Measurements from ENCODE around the gene SAE1.
A peak's percentile ranks its signal among the peaks of the same experiment; 100 is the strongest.

SAE1 gene

DNA sequence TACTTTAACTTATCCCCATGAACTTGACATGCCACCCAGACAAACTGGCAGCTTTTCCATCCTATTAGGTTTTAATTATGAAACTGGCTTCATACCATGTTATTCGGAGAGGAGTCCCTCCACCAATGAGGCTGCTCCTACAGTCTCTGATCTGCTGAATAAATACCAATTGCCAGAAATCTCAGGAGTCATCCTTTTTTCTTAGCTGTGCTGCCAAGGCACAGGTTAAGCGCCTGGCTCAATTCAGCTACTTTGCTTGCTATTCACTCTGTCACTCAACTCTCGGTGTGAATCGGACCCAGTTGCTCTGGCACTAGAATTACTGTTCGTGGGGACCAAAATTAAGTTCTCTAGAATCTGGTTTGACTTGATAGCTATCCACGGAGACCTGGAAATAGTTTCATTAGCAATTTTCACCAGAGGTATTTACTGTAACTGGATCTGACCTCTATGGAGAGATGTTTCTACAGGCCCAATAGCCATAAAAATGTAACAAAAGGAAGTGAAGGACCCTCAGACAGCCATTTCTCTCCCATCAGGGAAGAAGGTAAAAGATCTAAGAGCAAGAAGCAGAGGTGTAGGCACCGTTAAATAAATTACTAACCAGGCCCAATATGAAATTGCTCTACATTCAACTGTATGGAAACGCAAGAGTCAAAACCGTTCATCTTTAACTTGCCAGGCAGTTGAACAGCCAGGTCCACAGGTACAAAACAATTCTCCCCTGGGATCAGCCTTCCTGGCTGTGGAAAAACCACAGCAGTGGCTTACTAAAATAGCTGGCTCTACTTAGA is 22.5 kb upstream of the SAE1 start:
- H3K4me3 ChIP-seq (ENCODE audit: low read length), result no peak overlapping the region
- H3K27me3 ChIP-seq (ENCODE audit: control insufficient read depth, insufficient read depth, low read length), result no peaks in the 10 kb centered on the region
- peaks cover 5% of the 10 kb centered on the region for H3K36me3 ChIP-seq (ENCODE audit: control insufficient read depth, insufficient read depth, low read length)
- H3K9me3 ChIP-seq (ENCODE audit: control insufficient read depth, low read length), result no peaks in the 10 kb centered on the region
- peak overlapping the region; percentile 42 for H3K9ac ChIP-seq (ENCODE audit: low read length)
- H3K4me1 ChIP-seq (ENCODE audit: control insufficient read depth, insufficient read depth, low read length), result peaks cover 49% of the 10 kb centered on the region

DNA sequence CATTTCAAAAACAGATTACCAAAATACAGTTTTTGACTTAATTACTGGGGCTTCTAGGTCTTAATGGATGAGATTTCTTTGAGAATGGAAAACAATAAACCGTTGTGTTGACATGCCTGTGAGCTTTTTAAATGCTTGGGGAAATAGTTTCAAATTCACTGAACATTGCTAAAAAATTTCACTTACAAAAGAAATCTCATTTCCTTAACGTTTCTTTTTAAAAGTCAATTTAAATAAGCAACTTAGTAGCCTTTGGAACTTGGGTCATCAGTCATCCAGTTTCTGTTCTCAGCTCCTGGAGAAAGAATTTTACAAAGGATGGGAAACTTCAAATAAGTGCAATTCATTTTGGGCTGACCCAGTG is 21.5 kb upstream of the SAE1 start:
- peak overlapping the region; percentile 100 for H3K9ac ChIP-seq (ENCODE audit: low read length)
- peaks cover 55% of the 10 kb centered on the region for H3K4me1 ChIP-seq (ENCODE audit: control insufficient read depth, insufficient read depth, low read length)
- no peaks in the 10 kb centered on the region for H3K27me3 ChIP-seq (ENCODE audit: control insufficient read depth, insufficient read depth, low read length)
- H3K9me3 ChIP-seq (ENCODE audit: control insufficient read depth, low read length), result no peaks in the 10 kb centered on the region
- H3K4me3 ChIP-seq (ENCODE audit: low read length), result no peak overlapping the region
- H3K36me3 ChIP-seq (ENCODE audit: control insufficient read depth, insufficient read depth, low read length), result peaks cover 5% of the 10 kb centered on the region

DNA sequence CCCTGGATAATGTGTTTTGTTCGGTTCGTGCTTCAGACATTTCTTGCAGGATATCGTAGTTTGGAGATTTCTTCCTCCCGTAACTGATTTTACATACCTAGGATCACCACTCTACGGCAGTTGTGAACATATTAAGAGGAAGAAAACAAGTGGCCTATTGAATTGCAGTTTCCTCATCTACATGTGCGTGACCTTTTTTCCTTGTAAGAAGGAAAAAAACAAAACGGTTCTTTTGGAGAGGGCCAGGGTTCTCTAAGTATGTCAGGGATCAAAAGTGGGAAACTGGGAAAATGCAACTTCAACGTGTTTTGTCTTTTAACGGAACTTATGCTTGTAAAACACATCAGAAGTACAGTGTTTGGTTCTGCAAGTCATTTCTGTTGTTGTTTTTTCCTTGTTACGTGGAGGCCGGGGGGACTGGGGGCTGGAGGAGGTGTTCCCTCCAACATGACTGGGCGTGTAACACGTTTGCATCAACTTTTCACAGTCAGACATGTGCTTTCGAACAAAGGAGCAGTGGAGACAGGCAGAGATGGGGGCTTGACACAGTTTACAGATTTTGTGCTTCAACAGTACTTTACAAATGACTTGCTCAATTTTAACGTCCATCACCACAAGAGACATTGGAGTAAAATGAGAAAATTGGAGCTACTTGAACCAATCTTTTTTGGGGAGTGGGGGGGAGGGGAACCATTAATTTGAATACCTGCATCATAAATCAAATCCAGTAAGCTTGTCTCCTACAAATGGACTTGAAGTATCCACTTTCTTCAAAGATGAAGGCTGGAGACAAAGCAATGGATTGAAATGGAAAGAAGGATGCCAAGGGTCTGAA is 20.9 kb upstream of the SAE1 start:
- H3K36me3 ChIP-seq (ENCODE audit: control insufficient read depth, insufficient read depth, low read length), result peaks cover 5% of the 10 kb centered on the region
- no peaks in the 10 kb centered on the region for H3K9me3 ChIP-seq (ENCODE audit: control insufficient read depth, low read length)
- peak overlapping the region; percentile 99 for H3K4me3 ChIP-seq (ENCODE audit: low read length)
- peaks cover 60% of the 10 kb centered on the region for H3K4me1 ChIP-seq (ENCODE audit: control insufficient read depth, insufficient read depth, low read length)
- H3K27me3 ChIP-seq (ENCODE audit: control insufficient read depth, insufficient read depth, low read length), result no peaks in the 10 kb centered on the region
- peak overlapping the region; percentile 100 for H3K9ac ChIP-seq (ENCODE audit: low read length)

DNA sequence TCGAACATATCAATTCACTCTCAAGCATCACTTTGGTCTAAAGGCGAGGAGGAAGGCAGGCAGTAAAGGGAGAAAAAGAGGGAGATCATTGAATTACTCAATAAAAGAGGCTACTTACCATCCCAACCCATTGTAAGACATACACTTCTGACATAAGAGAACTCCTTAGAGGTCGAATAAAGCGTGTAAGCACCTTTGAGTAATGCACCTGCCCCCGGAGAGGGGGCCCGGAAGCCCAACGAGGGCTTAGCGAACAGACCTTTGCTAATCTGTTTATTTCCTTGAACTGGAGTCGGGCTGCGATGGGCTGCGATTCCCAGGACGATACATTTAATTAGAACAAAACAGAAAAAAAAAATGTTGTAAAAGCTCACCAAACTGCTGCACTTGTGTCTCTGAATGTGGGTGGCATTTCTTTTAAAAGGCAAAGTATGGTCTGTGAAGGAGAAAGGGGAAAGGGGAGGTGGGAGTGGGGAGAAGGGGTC is 20.1 kb upstream of the SAE1 start:
- peak overlapping the region; percentile 99 for H3K4me3 ChIP-seq (ENCODE audit: low read length)
- H3K9ac ChIP-seq (ENCODE audit: low read length), result peak overlapping the region; percentile 100
- peaks cover 5% of the 10 kb centered on the region for H3K36me3 ChIP-seq (ENCODE audit: control insufficient read depth, insufficient read depth, low read length)
- no peaks in the 10 kb centered on the region for H3K9me3 ChIP-seq (ENCODE audit: control insufficient read depth, low read length)
- H3K4me1 ChIP-seq (ENCODE audit: control insufficient read depth, insufficient read depth, low read length), result peaks cover 52% of the 10 kb centered on the region
- no peaks in the 10 kb centered on the region for H3K27me3 ChIP-seq (ENCODE audit: control insufficient read depth, insufficient read depth, low read length)

DNA sequence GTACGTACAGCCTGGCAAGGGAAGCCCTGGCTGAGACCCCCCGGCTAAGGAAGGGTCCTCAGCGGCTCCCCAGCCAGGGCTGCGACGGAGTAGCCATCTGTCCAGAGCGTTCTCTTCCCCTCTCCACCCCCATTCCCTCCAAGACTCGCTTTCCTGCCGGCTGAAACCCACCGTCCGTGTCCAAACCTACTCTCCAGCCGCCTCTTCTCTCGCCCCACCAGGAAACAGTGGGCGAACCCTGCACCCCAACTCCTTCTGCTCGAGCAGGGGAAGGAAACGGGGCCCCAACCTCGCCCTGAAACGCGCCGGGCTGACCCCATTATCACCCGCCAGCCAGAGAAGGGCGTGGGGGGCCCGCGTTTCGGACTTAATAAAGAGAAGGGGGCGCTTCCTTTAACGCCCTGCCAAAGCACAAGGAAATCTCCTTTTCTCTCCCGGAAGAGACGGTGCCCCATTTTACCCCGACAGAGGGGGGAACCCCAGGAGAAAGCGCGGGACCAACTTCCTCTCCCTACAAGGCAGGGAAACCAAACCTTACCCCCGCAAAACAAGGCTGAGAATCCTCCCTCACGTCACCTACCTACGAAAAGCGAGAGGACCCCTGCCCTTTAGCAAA is 19.5 kb upstream of the SAE1 start:
- Histone ChIP-seq H3K4me1 (ENCODE audit: control insufficient read depth, insufficient read depth, low read length) (peaks cover 47% of the 10 kb centered on the region), H3K4me3 (ENCODE audit: low read length) (peak overlapping the region; percentile 99), H3K9ac (ENCODE audit: low read length) (peak overlapping the region; percentile 100), H3K36me3 (ENCODE audit: control insufficient read depth, insufficient read depth, low read length) (peaks cover 5% of the 10 kb centered on the region), H3K9me3 (ENCODE audit: control insufficient read depth, low read length) (no peaks in the 10 kb centered on the region), H3K27me3 (ENCODE audit: control insufficient read depth, insufficient read depth, low read length) (no peaks in the 10 kb centered on the region)

GRCh38 chr19:47111682-47112165 is 18.9 kb upstream of the SAE1 start:
- Histone ChIP-seq H3K4me3 (ENCODE audit: low read length) (peak overlapping the region; percentile 99), H3K27me3 (ENCODE audit: control insufficient read depth, insufficient read depth, low read length) (no peaks in the 10 kb centered on the region), H3K36me3 (ENCODE audit: control insufficient read depth, insufficient read depth, low read length) (peaks cover 5% of the 10 kb centered on the region), H3K9ac (ENCODE audit: low read length) (peak overlapping the region; percentile 100), H3K4me1 (ENCODE audit: control insufficient read depth, insufficient read depth, low read length) (peaks cover 41% of the 10 kb centered on the region), H3K9me3 (ENCODE audit: control insufficient read depth, low read length) (no peaks in the 10 kb centered on the region)

GRCh38 chr19:47112166-47112996 is 18.3 kb upstream of the SAE1 start:
- Histone ChIP-seq H3K9ac (ENCODE audit: low read length) (peak overlapping the region; percentile 100), H3K4me1 (ENCODE audit: control insufficient read depth, insufficient read depth, low read length) (peaks cover 34% of the 10 kb centered on the region), H3K36me3 (ENCODE audit: control insufficient read depth, insufficient read depth, low read length) (peaks cover 5% of the 10 kb centered on the region), H3K27me3 (ENCODE audit: control insufficient read depth, insufficient read depth, low read length) (no peaks in the 10 kb centered on the region), H3K4me3 (ENCODE audit: low read length) (peak overlapping the region; percentile 99), H3K9me3 (ENCODE audit: control insufficient read depth, low read length) (no peaks in the 10 kb centered on the region)

GRCh38 chr19:47112997-47113849 is 17.4 kb upstream of the SAE1 start, which contains the start of gene ZC3H4:
TSS of gene ZC3H4 (minus strand) at chr19:47113776. CDS start at chr19:47112584, 1,192 bp downstream.
- peaks cover 5% of the 10 kb centered on the region for H3K36me3 ChIP-seq (ENCODE audit: control insufficient read depth, insufficient read depth, low read length)
- H3K9me3 ChIP-seq (ENCODE audit: control insufficient read depth, low read length), result no peaks in the 10 kb centered on the region
- H3K9ac ChIP-seq (ENCODE audit: low read length), result peak within 1 kb of the TSS; percentile 100
- peaks cover 26% of the 10 kb centered on the region for H3K4me1 ChIP-seq (ENCODE audit: control insufficient read depth, insufficient read depth, low read length)
- H3K27me3 ChIP-seq (ENCODE audit: control insufficient read depth, insufficient read depth, low read length), result no peaks in the 10 kb centered on the region
- H3K4me3 ChIP-seq (ENCODE audit: low read length), result peak within 1 kb of the TSS; percentile 89

DNA sequence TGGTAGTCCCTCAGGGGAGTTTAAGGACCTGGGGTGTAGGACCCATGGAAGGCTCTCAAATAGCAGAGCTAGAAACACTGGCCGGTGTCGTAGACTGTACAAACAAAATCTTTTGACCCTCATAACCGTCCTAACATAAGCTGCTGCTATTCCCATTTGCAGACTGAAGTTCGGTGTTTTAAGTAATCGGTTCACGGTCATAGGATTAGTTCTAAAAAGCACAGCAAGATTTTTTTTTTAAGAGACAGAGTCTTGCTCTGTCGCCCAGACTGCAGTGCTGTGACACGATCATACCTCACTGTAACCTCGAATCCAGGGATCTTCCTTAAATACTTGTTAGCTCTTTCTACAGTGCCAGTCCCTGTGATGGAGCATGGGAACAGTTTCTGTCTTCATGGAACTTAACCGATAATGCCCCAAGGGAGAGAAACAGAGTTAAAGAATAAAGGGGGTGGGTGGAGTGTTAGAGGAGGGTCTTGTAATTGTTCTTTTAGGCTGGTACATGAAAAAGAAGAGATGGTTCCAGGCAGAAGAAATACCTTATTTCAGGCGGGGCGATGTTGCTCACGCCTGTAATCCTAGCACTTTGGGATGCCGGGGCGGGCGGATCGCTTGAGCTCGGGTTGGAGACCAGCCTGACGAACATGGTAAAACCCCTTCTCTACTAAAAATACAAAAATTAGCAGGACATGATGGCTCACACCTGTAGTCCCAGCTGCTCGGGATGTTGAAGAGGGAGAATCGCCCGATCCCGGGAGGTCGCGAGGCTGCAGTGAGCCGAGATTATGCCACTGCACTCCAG is 16.6 kb upstream of the SAE1 start:
- Histone ChIP-seq H3K4me1 (ENCODE audit: control insufficient read depth, insufficient read depth, low read length) (peaks cover 20% of the 10 kb centered on the region), H3K9me3 (ENCODE audit: control insufficient read depth, low read length) (no peaks in the 10 kb centered on the region), H3K9ac (ENCODE audit: low read length) (peak overlapping the region; percentile 100), H3K36me3 (ENCODE audit: control insufficient read depth, insufficient read depth, low read length) (peaks cover 5% of the 10 kb centered on the region), H3K27me3 (ENCODE audit: control insufficient read depth, insufficient read depth, low read length) (no peaks in the 10 kb centered on the region), H3K4me3 (ENCODE audit: low read length) (peak overlapping the region; percentile 89)

- H3K4me3 ChIP-seq (ENCODE audit: low read length), result no peak overlapping the region
- H3K9me3 ChIP-seq (ENCODE audit: control insufficient read depth, low read length), result no peaks in the 10 kb centered on the region
- no peak overlapping the region for H3K9ac ChIP-seq (ENCODE audit: low read length)
- no peaks in the 10 kb centered on the region for H3K36me3 ChIP-seq (ENCODE audit: control insufficient read depth, insufficient read depth, low read length)
- H3K27me3 ChIP-seq (ENCODE audit: control insufficient read depth, insufficient read depth, low read length), result no peaks in the 10 kb centered on the region
- peaks cover 6% of the 10 kb centered on the region for H3K4me1 ChIP-seq (ENCODE audit: control insufficient read depth, insufficient read depth, low read length)
These were observed 10.1 kb upstream of the SAE1 start for GRCh38 chr19:47120470-47121067.
